ENCODE data around the gene TRPM3.
"Not testable (repeated sequence)": the region's sequence is repeated elsewhere in the genome, so short reads cannot be mapped to it uniquely, and the experiment has no call there.

TRPM3 gene

GRCh38 chr9:70639853-70640814 lies 481.3 kb downstream of the TRPM3 start:
- DNase-seq: peak; percentile 39

GRCh38 chr9:70635790-70636189 lies 485.6 kb downstream of the TRPM3 start:
- DNase-seq: no peak

DNA sequence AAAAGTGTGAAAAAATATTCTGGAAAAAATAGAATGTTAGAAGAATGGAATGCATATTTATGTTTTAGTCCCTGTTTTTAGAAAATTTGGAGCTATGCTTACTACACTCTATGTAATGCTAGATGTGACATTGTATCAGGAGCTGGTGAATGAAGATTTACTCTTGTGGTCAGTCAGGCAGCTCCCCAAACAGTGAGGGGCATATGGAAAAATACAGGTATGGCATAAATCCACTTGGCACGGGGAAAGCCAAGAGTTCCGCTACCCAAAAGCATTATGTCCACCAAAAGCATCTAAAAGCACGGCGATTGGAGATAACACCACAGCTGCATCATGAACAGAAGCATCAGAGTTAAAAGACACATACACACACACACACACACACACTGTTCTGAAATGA lies 486.7 kb downstream of the TRPM3 start:
- DNase-seq: no peak

GRCh38 chr9:70630971-70631370 lies 490.4 kb downstream of the TRPM3 start:
- no peak for DNase-seq

DNA sequence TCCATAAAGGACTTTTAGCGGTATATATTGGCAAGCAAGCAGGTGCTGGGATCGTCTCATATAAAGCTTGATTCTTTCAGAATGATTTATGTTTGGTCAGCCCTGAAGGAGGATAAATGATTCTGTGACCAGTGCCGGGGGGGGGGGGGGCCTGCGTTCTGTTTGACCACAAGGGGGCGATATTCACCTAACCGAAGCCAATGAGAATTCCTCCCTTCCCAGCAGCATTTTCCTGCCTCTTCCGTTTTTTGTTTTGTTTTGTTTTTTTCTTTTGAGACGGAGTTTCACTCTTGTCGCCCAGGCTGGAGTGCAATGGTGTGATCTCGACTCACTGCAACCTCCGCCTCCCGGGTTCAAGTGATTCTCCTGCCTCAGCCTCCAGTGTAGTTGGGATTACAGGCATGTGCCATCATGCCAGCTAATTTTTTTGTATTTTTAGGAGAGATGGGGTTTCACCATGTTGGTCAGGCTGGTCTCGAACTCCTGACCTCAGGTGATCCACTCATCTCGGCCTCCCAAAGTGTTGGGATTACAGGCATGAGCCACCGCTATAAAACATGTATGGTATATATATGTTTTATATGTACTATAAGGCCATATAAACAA lies 492.2 kb downstream of the TRPM3 start:
- not testable (repeated sequence) for DNase-seq

DNA sequence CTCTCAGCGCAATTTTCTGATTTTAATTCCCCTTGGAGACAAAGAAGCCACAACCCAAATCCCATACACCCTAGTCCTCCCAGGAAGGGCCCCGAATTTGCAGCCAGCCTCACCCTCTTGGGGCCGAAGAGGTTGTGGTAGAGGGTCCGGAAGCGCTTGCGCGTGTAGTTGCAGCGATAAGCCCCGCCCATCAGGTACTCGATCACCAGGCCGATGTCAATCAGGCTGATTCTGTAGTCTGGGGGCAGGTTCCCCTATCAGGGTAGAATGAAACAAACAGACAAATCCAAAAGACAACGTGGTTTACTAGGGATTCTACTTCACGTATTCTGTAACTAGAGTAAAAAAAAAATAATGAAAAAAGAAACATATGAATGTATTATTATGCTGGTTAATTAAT lies 496.3 kb downstream of the TRPM3 start:
- no peak for DNase-seq

DNA sequence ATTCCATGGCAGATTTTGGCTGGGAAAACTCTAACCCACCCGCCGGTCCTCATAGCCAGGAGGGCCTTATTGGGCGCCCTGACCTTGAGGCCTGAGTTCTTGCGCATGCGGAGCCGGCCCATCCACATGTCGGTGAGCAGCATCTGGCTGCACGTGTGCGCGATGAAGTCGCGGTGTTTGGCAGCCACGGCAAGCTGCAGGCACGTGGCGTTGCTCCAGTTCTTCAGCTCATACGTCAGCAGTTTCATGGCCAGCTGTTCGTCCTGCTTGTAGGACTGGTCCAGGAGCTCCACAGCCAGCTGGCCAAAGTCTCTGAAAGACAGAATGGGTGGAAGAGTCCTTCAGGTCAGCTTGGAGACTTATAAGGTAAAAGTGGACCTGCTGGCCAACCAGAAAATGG lies 502.6 kb downstream of the TRPM3 start:
- no peak for DNase-seq

- no peak for DNase-seq
Measured at GRCh38 chr9:70617033-70617828, 504.2 kb downstream of the TRPM3 start.

- no peak for DNase-seq
Measured at GRCh38 chr9:70616228-70616990, 505.0 kb downstream of the TRPM3 start.

DNA sequence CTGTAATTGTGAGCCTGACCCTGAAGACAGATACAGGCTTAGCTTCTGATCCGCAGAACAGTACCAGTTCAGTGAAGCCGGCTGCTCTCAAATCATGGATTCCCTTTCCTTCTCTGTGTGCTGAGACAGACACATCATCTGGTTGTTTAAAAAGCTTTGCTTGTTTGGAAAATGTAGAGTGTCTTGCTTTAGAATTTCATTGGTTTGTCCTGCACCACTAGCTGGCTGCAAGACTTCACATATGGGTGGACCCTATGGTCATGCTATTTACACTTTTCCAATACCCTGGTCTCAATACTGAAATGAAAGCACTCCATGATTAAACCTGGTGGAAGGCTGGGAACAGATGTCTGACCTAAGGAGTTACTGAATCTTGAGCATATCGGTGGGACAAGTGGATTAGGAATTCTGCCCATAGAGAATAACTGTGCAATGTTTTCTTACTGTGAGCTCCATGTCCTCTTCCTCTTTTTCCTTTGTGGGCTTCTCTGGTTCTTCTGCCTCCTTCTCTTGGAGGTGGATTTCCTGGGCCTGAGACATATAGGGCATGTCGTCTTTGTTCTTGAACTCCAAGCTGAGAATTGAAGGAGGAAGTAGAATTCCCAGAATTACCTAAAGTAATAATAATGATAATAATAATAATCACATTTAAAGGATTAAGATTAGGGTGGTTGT lies 505.8 kb downstream of the TRPM3 start:
- DNase-seq: no peak

- no peak for DNase-seq
Measured at GRCh38 chr9:70614786-70615463, 506.5 kb downstream of the TRPM3 start.

DNA sequence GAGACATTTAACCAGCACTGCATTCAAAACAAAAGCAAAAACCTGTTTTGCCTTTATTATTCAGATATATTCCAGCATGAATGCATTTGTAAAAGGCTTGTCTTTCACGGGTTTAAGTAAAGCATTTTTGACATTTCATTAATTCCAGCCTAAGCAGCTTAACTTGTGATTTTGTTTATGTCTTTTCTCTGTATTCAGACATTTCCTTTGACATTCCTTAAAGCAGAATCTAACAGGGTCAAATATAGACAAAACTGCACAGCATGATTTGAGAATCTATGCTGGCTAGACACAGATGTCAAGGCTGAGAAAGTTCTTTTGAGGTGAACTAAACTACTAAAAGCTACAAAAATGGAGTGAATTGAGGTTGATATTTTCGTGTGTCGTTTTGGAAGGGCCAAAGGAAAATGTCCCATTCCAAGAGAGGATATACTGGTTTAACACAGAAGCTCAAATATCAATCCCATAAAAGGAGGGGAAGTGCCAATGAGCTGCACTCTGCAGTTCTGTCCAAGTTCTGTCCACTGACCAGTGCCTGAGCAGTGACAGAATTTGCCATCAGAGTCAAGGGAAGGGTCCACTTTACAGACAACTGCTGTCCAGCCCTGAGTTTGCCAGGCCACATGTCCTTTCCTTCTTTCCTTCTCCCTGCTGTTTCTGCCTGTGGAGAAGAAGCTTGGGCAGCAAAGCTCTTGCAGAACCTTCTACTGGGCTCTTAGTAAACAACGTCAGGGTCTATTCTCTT lies 508.2 kb downstream of the TRPM3 start:
- no peak for DNase-seq

DNA sequence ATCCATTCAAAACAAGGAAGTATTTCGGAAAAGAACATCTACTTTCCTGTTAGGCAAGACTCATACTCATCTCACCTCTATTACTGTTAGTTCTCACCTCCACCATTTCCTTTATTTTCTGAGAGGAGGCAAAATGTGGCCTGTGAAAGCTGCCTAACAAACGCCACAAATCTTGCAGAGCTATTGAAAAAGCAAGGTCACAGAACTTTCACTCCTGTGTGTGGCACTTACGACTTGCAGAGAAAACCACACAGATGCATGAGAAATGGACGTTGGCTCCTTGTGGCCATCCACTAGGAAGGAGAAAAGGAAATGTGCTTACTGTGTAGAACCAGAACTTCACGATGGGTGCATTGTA lies 511.2 kb downstream of the TRPM3 start:
- no peak for DNase-seq

GRCh38 chr9:70609542-70610286 lies 511.7 kb downstream of the TRPM3 start:
- peak; percentile 84 for DNase-seq

DNA sequence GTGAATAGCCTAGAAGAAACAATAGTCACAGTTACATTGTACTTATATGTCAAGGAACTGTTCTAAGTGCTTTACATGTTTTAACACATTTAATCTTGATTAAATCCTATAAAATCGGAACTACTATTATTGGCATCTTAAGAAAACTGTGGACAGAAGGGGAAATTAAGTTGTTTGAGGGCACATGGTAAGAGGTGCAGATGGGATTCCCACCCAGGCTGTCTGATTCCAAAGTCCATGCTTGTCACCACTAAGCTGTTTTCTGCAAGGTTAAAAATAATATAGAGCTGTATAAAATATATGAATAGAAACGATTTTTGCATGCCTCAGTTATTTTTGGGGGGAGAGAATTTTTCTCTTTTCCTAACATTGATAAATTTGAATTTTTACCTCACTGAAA lies 512.4 kb downstream of the TRPM3 start:
- no peak for DNase-seq

DNA sequence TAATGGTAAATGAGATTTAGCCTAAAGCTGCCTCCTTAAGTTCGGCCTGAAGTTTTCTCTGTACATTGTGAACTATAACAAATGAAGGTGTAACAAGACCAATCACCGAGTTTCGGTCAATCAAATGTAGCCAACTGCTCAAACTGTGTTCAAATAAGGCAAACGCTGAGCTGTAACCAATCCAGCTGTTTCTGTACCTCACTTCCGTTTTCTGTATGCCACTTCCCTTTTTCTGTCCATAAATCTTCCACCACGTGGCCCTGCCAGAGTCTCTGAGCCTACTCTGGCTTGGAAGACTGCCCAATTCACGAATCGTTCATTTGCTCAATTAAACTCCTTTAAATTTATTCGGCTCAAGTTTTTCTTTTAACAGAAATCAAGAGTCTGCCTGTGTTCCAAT lies 513.5 kb downstream of the TRPM3 start:
- no peak for DNase-seq

DNA sequence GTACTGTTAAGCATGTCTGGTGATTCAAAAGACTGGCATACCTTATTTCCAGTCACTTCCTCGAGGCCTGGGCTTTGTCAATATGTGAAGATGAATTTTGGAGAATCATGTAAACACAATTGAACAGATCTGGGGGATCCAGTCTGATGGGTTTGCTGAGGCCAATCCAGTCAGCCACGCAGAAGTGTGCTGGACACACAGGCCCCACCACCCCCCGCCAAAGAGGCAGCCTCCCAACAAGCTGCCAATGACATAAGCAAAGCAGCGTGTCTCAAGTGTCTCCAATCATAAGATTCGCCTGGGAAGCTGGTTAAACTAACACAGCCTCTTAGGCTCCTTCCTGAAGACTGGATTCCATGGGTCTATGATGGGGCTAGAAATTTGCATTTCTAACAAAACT lies 514.1 kb downstream of the TRPM3 start:
- DNase-seq: no peak

- no peak for DNase-seq
Measured at GRCh38 chr9:70603020-70603411, 518.4 kb downstream of the TRPM3 start.

DNA sequence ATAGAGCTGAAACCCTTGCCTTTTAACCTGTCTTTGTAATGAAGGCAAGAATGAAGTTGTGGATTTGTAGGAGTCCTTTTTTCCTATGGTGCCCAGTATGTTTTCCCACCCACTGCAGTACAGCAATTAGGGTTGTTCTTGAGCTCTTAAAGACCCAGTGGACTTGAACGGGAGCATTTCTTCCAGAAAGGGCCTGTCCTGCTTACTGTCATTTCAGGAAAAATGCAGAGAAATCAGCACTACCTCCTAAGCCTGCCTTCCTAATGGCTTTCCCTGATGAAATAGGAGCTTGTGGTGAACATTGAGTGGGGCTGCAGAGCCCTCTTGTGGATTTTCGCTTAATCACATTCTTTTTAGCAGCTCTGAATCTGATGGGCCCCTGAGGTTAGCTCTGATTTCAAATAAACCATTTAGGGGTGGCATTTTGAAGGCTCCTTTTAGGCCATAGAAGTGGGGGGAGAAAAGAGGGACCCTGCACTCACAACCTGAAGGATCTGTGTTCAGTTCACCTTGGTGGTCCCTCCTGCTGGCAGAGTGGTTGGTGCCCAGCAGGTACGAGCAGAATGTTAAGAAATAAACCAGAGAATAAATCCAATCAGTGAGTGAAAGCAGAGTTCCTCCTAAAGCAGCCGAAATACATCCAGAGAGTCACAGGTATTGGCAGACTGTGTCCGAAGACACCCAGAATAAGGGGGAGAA lies 519.0 kb downstream of the TRPM3 start:
- peak; percentile 79 for DNase-seq
